Upper lobe of left lung (tissue), 4 donors: ENCODE results near the gene USP3.

Experiments
- POLR2A ChIP-seq, 4 donors: fragments of 450-650 bp; IDR thresholded peaks; one replicate each; pipeline ENCODE4 v1.5.1; 2016 to 2017; ENCODE audit warnings: antibody characterized with exemption in 4 of 4, mild to moderate bottlenecking in 2 of 4
- POLR2AphosphoS5 ChIP-seq, 2 donors: sonication (generic); formaldehyde crosslinking; IDR thresholded peaks; one replicate each; pipeline ENCODE4 v1.5.1; 2017; ENCODE audit warnings: antibody characterized with exemption in 2 of 2
- TF ChIP-seq, protein P1 (sequence below), 6 experiments: fragments of 450-650 bp in 4 of 6; fragments of 200-600 bp in 2 of 6; sonication (generic) in 2 of 6; IDR thresholded peaks; one replicate each; pipeline ENCODE4 v1.5.1; 2016 to 2019; ENCODE audit warnings: antibody characterized with exemption in 6 of 6

DNA sequence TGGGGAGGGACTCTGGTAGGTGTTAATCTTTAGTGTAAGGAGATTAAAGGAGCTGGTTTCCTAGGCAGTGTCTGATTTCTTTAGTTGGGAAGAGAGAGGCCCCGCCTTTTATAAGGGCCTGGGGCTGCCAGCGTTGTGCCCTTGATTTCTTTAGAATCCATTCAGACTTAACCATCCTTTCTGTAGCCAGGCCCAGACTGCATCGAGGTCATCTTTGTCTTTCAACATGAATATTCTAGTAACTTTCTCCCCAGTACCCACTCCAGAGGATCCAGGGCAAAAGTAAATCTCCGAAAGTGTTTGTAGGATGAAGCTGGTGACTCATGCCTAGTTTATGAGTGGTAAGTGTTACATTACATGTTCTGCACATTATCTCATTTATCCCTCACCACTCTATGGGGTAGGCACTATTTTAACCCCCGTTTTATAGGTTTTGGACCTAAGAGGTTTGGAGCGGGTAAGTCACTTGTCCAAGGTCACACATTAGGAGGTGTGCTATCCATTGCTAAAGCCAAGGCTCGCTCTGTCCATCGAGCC lies 11.8 kb upstream of the USP3 start:
- TF ChIP-seq, protein P1, sequence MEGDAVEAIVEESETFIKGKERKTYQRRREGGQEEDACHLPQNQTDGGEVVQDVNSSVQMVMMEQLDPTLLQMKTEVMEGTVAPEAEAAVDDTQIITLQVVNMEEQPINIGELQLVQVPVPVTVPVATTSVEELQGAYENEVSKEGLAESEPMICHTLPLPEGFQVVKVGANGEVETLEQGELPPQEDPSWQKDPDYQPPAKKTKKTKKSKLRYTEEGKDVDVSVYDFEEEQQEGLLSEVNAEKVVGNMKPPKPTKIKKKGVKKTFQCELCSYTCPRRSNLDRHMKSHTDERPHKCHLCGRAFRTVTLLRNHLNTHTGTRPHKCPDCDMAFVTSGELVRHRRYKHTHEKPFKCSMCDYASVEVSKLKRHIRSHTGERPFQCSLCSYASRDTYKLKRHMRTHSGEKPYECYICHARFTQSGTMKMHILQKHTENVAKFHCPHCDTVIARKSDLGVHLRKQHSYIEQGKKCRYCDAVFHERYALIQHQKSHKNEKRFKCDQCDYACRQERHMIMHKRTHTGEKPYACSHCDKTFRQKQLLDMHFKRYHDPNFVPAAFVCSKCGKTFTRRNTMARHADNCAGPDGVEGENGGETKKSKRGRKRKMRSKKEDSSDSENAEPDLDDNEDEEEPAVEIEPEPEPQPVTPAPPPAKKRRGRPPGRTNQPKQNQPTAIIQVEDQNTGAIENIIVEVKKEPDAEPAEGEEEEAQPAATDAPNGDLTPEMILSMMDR (IDR thresholded peaks at IDR 0.05) = no peak
- TF ChIP-seq POLR2AphosphoS5 (IDR thresholded peaks at IDR 0.05) (no peak), POLR2A (IDR thresholded peaks at IDR 0.05) (no peak)
